Cerebellar cortex (tissue), 1 donor: ENCODE data around the gene PANX2.
"Not testable (repeated sequence)": the region's sequence is repeated elsewhere in the genome, so short reads cannot be mapped to it uniquely, and the experiment has no call there.

Source experiments
- DNase-seq: peaks from one replicate; pipeline ENCODE4 v3.0.0-alpha.2; 2015; ENCODE audit warnings: low spot score

PANX2 gene

DNA sequence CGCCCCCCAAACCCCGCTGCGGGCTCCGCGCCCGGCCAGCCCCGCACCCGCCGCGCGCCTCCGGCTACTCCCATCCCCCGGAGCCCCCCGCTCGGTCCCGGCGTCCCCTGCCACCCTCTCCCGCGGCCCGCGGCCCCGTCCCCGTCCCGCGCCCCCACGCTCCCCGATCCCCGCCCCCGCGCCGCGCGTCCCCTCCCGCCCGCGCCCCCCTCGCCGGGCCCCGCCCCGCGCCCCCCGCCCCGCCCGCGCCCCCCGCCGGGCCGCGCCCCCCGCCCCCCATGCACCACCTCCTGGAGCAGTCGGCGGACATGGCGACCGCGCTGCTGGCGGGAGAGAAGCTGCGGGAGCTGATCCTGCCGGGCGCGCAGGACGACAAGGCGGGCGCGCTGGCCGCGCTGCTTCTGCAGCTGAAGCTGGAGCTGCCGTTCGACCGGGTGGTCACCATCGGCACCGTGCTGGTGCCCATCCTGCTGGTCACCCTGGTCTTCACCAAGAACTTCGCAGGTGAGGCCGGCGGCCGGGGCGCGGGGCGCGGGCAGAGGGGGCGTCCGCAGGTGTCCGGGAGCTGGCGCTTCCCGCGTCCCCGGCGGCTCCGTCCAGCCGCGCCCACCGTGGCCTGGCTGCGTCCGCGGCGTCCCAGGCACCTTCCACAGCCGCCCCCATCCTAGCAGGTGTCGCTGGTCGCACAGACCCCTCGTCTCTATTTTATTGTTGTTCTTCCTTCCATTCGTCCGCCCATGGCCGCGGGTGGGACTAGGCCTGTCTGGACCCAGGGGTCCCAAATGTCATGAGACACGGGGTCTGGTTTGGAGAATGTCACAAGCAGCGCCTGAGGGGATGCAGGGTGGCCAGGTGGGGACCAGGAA lies at the start of gene PANX2:
Gene PANX2, plus strand, starts transcription at position 279 of the 866 bp plus-strand sequence. Its CDS starts 0 bp downstream, at position 279.
- no peak for DNase-seq

- DNase-seq = no peak
Measured at GRCh38 chr22:50121202-50121740, 49.3 kb upstream of the PANX2 start.

DNA sequence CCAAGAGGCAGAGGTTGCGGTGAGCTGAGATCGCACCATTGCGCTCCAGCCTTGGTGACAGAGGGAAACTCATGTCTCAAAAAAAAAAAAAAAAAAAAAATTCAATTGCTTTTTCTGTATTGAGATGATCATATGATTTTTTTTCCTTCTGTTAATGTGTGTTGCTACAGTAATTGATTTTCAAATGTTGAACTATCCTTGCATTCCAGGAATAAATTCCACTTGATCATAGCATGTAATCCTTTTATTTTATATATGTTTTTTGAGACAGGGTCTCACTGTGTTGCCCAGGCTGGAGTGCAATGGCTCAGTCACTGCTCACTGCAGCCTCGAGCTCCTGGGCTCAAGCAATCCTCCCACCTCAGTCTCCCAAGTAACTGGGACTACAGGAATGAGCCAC lies 47.4 kb upstream of the PANX2 start:
- no peak for DNase-seq

DNA sequence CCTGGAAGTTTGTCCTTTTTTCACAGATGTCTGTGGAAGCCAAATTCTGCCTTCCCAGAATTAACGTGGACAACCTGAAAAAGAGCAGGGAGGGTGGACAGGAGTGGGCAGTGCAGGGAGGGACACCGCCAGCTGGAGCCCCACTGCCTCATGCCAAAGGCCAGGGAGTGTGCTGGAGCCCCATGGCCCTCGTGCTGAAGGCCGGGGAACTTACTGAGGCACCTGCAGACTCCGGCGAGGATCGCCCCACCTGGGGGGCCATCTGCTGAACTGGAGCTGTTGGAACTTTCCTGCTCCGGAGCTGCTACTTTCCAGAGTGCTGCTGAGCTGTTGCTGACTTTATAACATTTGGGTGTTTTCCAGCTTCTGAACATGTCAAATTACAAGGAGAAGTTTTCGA lies 45.5 kb upstream of the PANX2 start:
- DNase-seq = no peak

- DNase-seq = no peak
Measured at GRCh38 chr22:50129121-50129736, 41.3 kb upstream of the PANX2 start.

DNA sequence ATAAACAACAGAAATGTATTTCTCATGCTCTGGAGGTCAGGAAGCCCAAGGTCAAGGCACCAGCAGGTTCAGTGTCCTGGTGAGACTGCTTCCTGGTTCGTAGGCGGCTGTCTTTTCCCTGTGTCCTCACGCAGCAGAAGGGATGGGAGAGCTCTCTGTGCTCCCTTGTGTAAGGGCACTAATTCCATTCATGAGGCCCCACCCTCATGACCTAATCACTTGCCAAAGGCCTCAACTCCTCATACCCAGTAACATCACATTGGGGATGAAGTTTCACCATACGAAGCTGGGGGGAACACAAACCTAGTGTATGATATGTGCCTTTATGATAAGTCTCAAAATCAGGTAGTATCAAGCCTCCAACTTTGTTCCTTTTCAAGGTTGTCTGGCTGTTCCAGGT lies 38.6 kb upstream of the PANX2 start:
- no peak for DNase-seq

DNA sequence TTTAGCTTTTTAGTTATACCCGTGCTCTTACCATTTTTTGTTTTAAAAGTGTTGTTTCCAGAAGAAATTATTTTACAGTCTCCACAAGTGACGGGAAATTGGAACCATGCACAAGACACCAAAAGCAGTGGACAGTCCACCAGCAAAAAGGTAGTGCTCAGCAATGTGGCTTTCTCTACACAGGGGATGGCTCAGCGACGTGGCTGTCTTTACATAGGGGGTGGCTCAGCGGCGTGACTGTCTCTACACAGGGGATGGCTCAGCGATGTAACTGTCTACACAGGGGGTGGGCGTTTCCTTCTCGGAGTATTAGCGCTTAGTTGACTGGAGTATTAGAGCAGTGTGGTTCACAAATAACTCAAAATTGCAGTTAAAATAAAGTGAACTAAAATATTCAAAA lies 36.0 kb upstream of the PANX2 start:
- DNase-seq = no peak

GRCh38 chr22:50136581-50137015 lies 33.9 kb upstream of the PANX2 start:
- DNase-seq = no peak

DNA sequence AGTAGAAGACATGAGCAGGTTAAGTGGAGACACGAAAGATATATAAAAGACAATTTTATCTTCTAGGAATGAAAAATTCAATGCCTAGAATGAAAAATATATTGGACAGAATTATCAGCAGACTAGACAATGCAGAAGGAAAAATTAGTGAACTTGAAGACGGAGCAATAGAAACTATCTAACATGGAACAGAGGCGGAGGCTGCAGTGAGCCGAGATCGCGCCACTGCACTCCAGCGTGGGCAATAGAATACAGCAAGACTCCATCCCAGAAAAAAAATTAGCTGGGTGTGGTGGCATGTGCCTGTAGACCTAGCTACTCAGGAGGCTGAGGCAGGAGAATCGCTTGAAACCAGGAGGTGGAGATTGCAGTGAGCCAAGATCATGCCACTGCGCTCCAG lies 33.3 kb upstream of the PANX2 start:
- not testable (repeated sequence) for DNase-seq

- no peak for DNase-seq
Measured at GRCh38 chr22:50138041-50138440, 32.5 kb upstream of the PANX2 start.

GRCh38 chr22:50138988-50139387 lies 31.5 kb upstream of the PANX2 start:
- no peak for DNase-seq

- no peak for DNase-seq
Measured at GRCh38 chr22:50139843-50140415, 30.6 kb upstream of the PANX2 start.

GRCh38 chr22:50140615-50141014 lies 29.9 kb upstream of the PANX2 start:
- no peak for DNase-seq

DNA sequence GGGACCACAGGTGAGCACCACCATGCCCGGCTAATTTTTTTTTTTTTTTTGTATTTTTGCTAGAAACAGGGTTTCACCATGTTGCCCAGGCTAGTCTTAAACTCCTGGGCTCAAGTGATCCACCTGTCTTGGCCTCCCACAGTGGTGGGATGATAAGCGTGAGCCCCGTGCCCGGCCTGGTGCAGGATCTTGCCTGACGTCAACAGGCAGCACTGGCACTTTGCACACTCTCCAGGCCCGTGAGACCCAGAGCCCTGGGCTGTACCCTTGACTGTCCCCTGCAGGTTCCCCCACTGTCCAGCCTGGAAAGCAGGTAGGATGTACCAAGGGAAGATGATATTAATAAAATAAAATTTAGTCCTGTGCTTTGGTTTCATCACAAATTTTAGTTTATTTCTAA lies 29.1 kb upstream of the PANX2 start:
- DNase-seq = no peak

DNA sequence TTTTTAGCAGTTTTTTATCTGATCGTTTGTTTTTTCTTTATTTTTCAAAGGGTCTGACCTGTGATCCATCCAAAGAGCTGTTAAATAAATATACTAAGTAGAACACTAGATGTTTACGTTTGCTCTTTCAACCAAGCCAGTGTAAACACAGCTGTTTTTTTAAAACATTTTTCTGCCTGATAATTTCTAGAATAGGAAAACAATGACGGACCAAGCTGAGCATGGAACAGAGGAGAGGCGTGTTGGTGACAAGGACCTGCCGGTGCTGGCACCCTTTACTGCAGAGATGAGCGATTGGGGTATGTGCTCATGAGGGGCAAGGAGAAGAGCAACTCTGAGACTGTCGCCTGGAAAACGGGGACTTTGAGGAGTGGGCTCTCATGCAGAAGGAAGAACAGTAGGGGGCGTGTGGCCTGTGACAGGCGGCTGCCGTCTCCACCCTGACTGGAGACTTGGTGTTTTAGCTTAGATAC lies 28.6 kb upstream of the PANX2 start:
- DNase-seq = no peak

GRCh38 chr22:50143096-50143495 lies 27.4 kb upstream of the PANX2 start:
- no peak for DNase-seq

- no peak for DNase-seq
Measured at GRCh38 chr22:50144005-50144614, 26.4 kb upstream of the PANX2 start.

DNA sequence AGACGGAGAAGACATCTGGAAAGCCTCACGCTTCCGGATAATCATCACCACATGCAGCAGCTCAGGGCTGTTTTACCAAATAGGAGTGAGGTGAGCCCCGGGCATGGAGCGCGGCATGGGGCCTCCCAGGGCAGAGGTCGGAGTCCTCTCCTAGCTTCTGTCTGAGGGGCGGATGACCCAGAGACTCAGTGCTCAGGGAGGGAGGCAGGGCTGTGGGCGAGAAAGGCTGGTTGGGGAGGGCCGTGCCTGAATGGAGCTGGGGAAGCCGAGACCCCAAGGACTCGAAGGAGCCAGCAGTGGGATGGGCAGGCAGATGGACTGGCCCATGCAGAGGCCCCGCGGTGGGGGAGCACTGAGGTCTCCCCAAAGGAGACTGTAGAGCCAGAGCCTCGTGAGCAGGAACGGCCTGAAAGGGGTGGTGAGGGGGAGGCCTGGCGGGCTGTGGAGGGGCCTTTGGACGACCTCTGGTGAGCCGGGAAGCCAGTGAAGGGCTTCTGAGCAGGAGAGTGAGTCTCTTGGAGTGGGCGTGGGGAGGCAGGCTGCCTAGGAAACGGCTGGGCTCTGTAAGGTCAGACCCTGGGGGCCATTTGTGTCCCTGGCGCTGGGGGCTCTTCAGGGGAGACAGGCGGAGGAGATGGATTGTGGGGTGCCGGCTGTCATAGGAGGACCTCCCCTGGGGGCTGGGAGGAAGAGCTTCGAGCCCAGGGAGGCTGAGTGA lies 24.7 kb upstream of the PANX2 start:
- no peak for DNase-seq

DNA sequence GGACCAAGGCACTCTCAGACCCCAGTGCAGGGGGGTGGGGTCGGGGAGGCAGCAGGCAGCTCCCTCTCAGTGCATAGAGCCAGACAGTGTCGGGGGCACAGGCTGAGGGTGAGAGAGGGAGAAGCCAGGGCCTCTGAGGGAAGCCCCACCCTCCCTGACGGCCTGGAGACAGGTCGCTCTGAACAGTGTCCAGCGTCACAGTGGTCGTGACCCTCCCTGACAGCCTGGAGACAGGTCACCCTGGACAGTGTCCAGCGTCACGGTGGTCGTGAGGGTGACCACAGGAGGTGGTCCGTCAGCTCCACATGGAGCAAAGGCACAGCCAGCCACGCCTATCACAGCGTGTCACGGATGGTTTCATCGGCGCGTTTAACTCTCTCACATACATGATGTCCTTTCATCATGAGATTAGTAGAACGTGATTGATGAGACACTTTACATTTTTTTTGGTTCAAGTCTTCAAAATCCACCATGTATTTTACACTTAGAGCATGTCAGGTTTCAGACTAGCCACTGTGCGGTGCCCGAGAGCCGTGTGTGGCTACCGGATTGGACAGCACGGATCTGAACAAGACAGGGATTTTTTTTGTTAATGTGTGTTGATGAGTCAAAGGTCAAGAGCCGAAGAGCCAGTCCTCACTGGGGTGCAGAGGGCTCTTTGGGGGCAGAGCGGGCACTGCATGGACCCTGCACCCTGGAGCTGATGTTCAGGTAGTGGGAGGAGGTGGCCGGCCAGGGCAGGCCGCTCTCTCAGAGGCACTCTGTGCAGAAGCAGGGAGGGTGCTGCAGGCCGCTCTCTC lies 23.9 kb upstream of the PANX2 start:
- DNase-seq = peak; percentile 88

GRCh38 chr22:50147258-50148165 lies 23.0 kb upstream of the PANX2 start:
- not testable (repeated sequence) for DNase-seq
